GM12865 (cell line): Measurements from ENCODE around the gene RTP4.

Source experiments
- DNase-seq: peaks from one replicate; pipeline ENCODE4 v3.0.0; 2010; ENCODE audit warnings: low read depth
- H3K4me3 ChIP-seq: 2 replicates; pipeline ENCODE4 v1.5.1; 2011; ENCODE audit warnings: mild to moderate bottlenecking, low read depth, low read length, control low read depth
- CTCF ChIP-seq: IDR thresholded peaks from 2 replicates; pipeline ENCODE4 v1.5.1; 2011; ENCODE audit warnings: low read length, control low read depth, low read depth, inconsistent platforms; ENCODE audit not compliant: insufficient read depth; ENCODE audit errors: missing control alignments

Gene RTP4

GRCh38 chr3:187343670-187344069 lies 24.5 kb upstream of the RTP4 start:
- no peak for TF ChIP-seq CTCF
- no peak for DNase-seq
- H3K4me3 ChIP-seq: no peak overlapping the region

- H3K4me3 ChIP-seq: no peak overlapping the region
- TF ChIP-seq CTCF: no peak
Measured at GRCh38 chr3:187352581-187353575, 15.3 kb upstream of the RTP4 start.

GRCh38 chr3:187358068-187358467 lies 10.1 kb upstream of the RTP4 start:
- TF ChIP-seq CTCF: no peak
- H3K4me3 ChIP-seq: no peak overlapping the region
- DNase-seq: no peak

More at GRCh38 chr3:187352581-187353575, 15.3 kb upstream of the RTP4 start:
- DNase-seq: no peak

- no peak for TF ChIP-seq CTCF
- H3K4me3 ChIP-seq: no peak overlapping the region
- DNase-seq: no peak
Measured at GRCh38 chr3:187359798-187360486, 8.2 kb upstream of the RTP4 start.

- no peak for DNase-seq
- TF ChIP-seq CTCF: no peak
- no peak overlapping the region for H3K4me3 ChIP-seq
Measured at GRCh38 chr3:187360596-187360995, 7.6 kb upstream of the RTP4 start.

- peak; percentile 25 for DNase-seq
- TF ChIP-seq CTCF: no peak
- H3K4me3 ChIP-seq: no peak overlapping the region
Measured at GRCh38 chr3:187361835-187362234, 6.3 kb upstream of the RTP4 start.
